ENCODE measurements around the gene TXNRD2.

DNA sequence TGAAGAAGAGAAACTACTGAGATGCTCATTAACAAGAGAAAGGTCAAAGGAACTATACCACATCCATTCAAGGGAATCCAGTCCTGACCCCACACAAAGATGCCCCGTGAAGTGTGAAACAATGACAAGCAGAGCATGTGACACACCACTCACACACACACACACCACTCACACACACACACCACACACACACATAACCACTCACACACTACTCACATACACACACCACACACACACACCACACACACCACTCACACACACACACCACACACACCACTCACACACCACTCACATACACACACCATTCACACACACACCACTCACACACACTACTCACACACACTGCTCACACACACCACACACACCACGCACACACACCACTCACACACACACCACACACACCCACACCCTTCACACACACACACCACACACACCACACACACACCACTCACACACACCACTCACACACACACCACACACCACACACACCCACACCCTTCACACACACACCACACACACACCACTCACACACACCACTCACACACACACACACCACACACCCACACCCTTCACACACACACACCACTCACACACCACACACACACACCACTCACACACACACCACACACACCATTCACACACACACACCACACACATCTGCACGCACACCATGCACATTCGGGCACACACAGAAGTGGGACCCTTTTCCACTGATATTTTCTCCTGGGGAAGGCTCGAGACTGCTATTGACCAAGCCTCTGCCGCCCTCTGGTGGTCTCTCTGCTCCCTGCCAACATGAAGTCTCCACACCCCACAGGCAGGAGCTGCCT is 32.1 kb downstream of the TXNRD2 start:
- TF ChIP-seq, protein P1, sequence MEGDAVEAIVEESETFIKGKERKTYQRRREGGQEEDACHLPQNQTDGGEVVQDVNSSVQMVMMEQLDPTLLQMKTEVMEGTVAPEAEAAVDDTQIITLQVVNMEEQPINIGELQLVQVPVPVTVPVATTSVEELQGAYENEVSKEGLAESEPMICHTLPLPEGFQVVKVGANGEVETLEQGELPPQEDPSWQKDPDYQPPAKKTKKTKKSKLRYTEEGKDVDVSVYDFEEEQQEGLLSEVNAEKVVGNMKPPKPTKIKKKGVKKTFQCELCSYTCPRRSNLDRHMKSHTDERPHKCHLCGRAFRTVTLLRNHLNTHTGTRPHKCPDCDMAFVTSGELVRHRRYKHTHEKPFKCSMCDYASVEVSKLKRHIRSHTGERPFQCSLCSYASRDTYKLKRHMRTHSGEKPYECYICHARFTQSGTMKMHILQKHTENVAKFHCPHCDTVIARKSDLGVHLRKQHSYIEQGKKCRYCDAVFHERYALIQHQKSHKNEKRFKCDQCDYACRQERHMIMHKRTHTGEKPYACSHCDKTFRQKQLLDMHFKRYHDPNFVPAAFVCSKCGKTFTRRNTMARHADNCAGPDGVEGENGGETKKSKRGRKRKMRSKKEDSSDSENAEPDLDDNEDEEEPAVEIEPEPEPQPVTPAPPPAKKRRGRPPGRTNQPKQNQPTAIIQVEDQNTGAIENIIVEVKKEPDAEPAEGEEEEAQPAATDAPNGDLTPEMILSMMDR (IDR thresholded peaks at IDR 0.05; ENCODE audit: insufficient read depth, low read depth, low read length): peak; percentile 91
- no peak for TF ChIP-seq EZH2 (IDR thresholded peaks at IDR 0.05; ENCODE audit: insufficient read depth, low read length)
